GM10847 (cell line): ENCODE results near the gene KIRREL3.

ENCODE experiments used
- POLR2A ChIP-seq: IDR thresholded peaks from 2 replicates; pipeline ENCODE4 v1.6.1; 2011; ENCODE audit not compliant: insufficient read length; ENCODE audit errors: extremely low read depth

The KIRREL3 gene

GRCh38 chr11:126488591-126489370 is 511.8 kb downstream of the KIRREL3 start:
- TF ChIP-seq POLR2A, result no peak

DNA sequence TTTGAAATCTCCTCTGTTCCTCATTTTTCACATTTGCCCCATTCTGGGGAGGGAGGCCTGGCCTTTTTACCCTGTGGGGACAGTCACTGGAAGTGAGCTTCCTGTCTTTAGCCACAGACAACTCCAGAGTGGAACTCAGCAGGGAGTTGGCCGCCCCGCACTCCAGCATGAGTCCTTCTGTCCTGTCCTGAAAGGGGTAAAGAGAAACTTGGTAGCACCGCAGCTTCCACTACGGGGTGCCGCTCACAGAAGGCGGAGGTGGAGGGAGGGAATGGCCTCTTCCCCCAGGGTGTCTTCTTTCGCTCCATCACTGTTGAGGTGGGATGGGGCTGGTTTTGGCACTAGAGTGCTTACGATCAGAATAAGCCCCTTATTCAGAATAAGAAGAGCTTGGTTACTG is 512.9 kb downstream of the KIRREL3 start:
- no peak for TF ChIP-seq POLR2A

DNA sequence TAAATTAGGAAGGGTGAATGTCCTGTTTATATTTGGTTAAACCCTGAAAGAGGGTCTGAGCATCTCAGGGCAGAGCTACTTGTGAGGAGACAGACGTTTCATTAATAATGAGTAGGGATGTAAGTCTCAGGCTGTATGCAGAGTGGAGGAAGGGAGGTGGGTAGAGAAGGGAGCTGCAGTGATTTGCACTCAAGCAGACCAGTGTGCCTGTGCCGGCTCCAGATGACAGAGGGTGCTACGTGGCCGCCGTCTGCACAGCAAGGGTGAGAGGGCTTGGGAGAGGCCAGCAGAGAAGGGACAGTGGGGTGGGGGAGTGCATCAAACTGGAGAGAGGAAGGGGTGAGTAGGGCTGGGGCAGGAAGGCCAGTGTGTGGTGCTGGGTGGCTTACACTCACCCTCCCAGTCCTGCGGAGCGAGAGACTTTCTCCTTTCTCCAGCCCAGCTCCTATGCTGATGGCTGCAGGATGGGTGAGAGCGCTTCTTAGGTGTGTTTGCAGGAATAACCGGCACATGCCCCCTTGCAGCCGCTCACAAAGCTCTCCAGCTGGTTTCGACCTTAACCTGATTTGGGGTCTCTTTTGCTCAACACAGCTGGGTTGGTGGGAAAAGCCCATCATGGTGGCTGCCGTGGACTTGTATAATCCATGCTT is 514.5 kb downstream of the KIRREL3 start:
- TF ChIP-seq POLR2A, result no peak

DNA sequence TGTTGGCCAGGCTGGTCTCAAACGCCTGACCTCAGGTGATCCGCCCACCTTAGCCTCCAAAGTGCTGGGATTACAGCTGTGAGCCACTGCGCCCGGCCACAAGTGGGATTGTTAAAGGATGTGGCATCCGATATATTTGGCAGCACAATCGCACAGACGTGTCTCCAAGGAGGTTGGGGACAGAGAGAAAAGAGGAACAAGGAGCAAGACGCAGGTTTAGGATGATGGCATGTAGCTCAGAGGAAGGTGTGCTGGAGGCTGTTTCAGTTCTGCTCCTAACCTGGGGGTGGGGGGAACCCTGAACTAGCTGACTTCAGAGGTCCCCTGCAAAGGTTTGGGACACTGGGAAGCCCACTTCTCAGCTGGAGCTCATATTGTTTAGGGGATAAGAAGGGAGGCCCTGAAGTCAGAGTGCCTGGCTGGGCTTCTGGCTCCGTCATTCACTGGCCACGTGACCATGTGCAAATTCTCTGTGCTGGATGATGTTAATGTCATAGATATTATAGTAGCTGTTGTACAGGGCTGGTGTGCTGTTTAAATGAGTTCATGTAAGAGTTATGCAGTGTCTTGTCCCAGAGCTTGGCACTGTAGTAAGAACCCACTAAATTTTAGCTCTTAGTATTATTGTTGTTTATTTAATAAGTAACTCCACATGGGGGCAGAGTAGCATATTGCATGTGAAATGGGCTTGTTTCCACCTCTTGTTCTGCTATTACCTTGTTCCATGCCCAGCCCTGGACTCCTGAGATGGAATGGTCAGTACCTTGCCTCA is 515.4 kb downstream of the KIRREL3 start:
- TF ChIP-seq POLR2A, result no peak

DNA sequence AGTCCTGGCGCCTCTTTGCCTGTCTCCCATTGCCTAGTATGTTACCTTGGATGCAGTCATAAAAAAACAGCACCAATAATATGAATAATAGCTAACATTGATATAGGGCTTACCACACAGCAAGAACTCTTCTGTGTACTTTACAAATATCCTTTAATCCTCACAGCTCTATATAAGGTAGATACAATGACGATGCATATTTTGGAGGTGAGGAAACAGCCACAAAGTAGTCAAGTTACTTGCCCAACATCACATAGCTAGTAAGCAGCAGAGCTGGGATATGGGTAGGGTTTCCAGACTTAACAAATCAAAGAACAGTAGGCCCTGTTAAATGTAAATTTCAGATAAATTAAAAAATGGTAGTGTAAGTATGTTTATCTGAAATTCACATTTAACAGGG is 516.3 kb downstream of the KIRREL3 start:
- no peak for TF ChIP-seq POLR2A

DNA sequence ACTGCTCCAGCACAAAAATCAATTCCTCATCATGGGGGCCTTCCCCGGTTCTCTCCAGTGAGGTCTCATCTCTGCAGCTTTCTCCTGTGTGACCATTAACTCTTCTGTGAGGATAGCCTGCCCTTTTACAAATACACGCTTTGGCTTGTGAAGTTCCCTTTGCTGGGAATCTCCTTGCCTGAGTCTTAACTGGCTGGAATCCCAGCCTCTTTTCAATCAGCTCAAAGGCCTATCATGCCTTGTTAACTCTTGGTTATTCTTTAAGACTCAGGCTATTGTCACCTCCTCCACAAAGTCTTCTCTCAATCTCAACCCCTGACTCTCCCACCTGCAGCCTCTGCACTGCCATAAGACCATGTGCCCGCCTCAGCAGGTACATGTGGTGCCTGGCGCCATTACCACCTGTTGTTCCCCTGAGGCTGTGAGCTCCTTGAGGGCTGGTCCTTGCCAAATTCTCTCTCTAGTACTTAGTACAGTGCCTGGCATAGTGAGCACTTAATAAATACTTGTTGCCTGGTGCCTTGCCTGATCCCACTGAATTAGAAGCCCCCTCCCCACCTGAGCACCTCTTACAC is 516.9 kb downstream of the KIRREL3 start:
- no peak for TF ChIP-seq POLR2A

DNA sequence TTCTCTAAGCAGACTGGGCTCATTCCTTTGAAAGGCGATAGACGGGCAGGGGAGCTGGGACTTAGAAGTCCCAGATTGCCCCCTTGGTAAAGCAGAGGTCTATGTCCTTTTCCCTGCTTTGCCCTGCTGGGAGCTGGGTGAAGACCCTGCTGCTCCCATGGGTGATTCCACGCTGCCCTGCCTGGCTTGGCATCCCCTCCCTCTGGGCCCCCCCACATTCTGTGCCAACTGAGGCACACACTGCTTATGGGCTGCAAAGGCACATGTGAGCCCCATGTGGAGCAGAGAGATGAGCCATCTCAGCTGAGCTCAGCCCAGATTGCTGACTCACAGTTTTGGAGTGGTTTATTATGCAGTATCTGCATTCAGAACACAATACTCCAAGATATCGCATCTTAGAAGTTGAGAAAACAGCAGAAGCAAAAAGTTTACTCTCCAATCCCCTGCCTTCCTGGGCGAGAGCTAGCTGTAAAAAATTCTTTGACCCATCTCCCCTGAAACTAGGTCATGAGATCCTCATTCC is 517.9 kb downstream of the KIRREL3 start:
- no peak for TF ChIP-seq POLR2A

GRCh38 chr11:126481303-126481680 is 519.3 kb downstream of the KIRREL3 start:
- TF ChIP-seq POLR2A, result no peak

GRCh38 chr11:126480410-126481302 is 519.9 kb downstream of the KIRREL3 start:
- TF ChIP-seq POLR2A, result no peak

DNA sequence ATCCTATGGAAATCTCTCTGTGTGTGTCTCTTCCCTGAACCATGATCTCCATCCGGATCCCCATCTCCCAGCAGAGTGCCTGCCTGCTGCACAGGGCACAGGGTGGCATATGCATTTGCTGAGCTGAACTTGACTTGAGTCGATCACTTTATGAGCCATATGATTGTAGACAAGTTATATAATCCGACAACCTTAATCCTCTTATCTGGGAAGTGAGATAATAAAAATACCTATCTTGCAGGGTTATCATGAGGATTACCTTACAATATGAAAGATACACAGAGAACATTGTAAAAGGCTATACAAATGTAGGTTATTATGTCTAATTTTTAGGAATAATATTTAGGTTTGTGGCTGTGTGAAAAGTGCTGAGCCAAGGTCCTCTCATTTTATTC is 520.6 kb downstream of the KIRREL3 start:
- no peak for TF ChIP-seq POLR2A

DNA sequence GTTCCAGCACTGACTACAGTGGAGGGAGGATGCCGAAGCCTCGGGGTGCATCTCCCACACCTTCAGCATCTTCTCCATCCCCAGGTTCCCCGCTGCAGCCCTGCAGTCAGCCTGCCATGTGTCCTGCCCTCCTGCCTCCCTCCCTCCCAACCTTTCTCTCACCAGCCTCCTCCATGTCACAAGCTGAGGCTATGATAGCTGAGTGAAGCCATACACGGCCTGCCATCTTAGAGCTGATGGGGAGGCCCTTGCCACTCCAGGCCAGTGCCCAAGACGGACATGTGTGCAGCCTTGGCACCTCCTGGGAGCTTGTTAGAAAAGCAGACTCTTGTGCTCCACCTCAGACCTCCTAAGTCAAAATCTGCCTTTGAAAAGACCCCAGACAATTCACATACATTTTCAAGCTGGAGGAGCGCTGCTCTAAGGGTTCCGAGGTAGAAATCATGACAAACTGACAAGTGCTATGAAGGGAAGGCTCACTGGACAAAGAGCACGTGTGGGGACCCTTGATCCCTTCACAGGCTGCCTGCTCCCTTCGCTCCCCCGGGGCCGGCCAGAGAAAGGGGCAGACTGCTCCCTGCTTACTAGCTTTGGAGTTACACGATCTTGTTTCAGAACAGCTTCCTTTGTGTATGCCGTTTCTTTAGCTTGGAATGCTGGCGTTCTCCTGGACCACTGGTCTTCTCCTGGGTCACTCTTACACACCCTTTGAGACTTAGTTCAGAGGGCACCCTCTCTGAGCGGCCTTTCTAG is 521.2 kb downstream of the KIRREL3 start:
- TF ChIP-seq POLR2A, result no peak

GRCh38 chr11:126478466-126478865 is 522.1 kb downstream of the KIRREL3 start:
- TF ChIP-seq POLR2A, result no peak

- no peak for TF ChIP-seq POLR2A
Measured at GRCh38 chr11:126477535-126478305, 522.9 kb downstream of the KIRREL3 start.

DNA sequence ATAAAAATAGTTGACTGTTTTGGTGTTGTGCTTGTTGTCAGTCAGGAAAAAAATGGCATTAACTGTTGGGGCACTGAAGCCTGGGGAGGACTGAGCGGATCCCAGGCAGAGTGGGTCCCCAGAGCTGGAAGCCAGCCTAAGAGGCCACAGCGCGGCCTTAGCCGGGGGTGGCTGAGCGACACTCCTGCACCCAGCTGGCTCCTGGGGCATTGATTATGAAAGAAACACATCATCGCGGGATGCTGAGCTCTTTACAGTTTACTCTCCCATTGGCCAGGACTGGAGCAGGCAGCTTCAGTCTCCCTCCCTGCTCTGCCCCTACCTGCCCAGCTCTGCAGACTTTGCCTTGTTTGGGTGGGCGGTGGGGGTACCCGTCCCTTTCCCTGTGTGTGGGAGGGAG is 523.6 kb downstream of the KIRREL3 start:
- no peak for TF ChIP-seq POLR2A
